ENCODE data around the gene PTPRG.

PTPRG gene

GRCh38 chr3:61957259-61957658 lies 395.9 kb downstream of the PTPRG start:
- TF ChIP-seq, protein P1, sequence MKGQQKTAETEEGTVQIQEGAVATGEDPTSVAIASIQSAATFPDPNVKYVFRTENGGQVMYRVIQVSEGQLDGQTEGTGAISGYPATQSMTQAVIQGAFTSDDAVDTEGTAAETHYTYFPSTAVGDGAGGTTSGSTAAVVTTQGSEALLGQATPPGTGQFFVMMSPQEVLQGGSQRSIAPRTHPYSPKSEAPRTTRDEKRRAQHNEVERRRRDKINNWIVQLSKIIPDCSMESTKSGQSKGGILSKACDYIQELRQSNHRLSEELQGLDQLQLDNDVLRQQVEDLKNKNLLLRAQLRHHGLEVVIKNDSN (IDR thresholded peaks at IDR 0.05): no peak
- TF ChIP-seq NFIC (IDR thresholded peaks at IDR 0.05) (no peak), CREB1 (IDR thresholded peaks at IDR 0.05; ENCODE audit: low read depth) (no peak), REST (IDR thresholded peaks at IDR 0.05; ENCODE audit: low read depth) (no peak), TCF12 (IDR thresholded peaks at IDR 0.05; ENCODE audit: low read depth) (no peak), EP300 (IDR thresholded peaks at IDR 0.05; ENCODE audit: borderline replicate concordance) (no peak), EGR1 (IDR thresholded peaks at IDR 0.05) (no peak)

DNA sequence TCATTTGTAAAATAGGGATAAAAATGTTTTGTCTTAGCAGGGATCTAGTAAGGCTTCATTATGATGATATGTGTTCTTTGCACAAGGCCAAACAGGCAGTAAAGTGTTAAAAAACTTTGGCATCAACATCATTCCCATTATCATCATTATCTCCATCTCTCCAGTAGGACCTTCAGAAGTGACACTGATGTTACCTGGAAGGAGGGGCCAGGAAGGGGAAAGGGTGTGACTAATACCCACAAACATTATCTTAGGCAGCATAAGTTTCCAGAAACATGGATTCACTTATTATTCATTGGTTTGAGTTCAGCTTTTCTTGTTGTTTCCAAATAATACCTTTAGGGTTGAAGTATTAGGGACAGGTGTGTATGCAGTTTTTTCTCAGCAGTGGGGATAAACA lies 399.6 kb downstream of the PTPRG start:
- TF ChIP-seq EGR1 (IDR thresholded peaks at IDR 0.05) (no peak), ZBTB7A (IDR thresholded peaks at IDR 0.05; ENCODE audit: low read depth) (no peak), TCF12 (IDR thresholded peaks at IDR 0.05; ENCODE audit: low read depth) (no peak), CEBPB (IDR thresholded peaks at IDR 0.05) (no peak), NFIC (IDR thresholded peaks at IDR 0.05) (no peak), REST (IDR thresholded peaks at IDR 0.05; ENCODE audit: low read depth) (no peak), TAF1 (IDR thresholded peaks at IDR 0.05; ENCODE audit: low read depth) (no peak)
- TF ChIP-seq, protein P1 (IDR thresholded peaks at IDR 0.05): no peak

DNA sequence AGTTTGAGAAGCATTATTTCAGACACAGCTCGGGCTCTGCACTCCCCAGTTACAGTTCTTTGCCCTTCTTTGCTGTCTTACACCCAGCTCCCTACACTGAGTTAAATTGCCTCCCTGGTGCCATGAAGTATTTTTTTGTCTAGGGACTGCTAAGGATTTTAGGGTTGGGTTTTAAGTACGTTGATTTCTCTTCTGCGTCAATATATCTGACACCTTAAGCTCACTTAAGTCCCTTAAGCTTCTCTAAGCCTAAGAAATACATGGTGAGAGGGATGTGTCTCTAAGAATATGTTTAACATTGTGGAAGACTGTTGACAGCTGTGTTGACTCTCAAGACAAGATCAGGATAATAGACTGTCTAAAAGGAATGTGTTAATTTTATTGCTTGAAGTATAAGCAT lies 400.5 kb downstream of the PTPRG start:
- TF ChIP-seq RAD21 (IDR thresholded peaks at IDR 0.05; ENCODE audit: low read depth): no peak
- TF ChIP-seq EGR1 (IDR thresholded peaks at IDR 0.05): no peak
- TF ChIP-seq YY1 (IDR thresholded peaks at IDR 0.05; ENCODE audit: low read depth): no peak
- no peak for TF ChIP-seq CEBPB (IDR thresholded peaks at IDR 0.05)
- TF ChIP-seq TCF12 (IDR thresholded peaks at IDR 0.05; ENCODE audit: low read depth): no peak
- TF ChIP-seq CREB1 (IDR thresholded peaks at IDR 0.05; ENCODE audit: low read depth): no peak
- no peak for TF ChIP-seq TEAD4 (IDR thresholded peaks at IDR 0.05)
- TF ChIP-seq, protein P2, sequence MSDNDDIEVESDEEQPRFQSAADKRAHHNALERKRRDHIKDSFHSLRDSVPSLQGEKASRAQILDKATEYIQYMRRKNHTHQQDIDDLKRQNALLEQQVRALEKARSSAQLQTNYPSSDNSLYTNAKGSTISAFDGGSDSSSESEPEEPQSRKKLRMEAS (IDR thresholded peaks at IDR 0.05): no peak
- TF ChIP-seq TAF1 (IDR thresholded peaks at IDR 0.05; ENCODE audit: low read depth): no peak
- TF ChIP-seq EP300 (IDR thresholded peaks at IDR 0.05; ENCODE audit: borderline replicate concordance): no peak
- no peak for TF ChIP-seq REST (IDR thresholded peaks at IDR 0.05; ENCODE audit: low read depth)
- TF ChIP-seq, protein P1 (IDR thresholded peaks at IDR 0.05): no peak
- TF ChIP-seq ZBTB7A (IDR thresholded peaks at IDR 0.05; ENCODE audit: low read depth): no peak
- no peak for TF ChIP-seq FOXM1 (IDR thresholded peaks at IDR 0.05; ENCODE audit: borderline replicate concordance, low read depth)
- no peak for TF ChIP-seq NFIC (IDR thresholded peaks at IDR 0.05)

DNA sequence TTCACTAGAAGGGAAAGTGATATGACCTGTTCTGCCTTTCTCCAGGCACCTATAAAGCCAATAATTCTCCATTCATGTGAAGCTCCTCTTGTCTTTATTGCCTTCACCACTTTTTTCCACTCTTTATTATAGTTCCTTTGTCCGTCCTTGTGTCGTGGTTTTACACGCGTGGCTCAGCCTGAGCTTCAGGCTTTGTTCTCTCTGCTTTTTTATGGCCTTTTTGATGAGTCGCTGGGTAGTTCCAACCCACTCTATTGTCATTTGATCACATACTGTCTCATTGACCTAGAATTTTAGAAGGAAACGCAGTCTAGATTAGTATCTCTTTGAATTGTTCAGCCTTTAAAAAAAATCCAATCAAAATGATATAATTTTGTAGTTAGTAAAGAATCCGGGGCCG lies 403.2 kb downstream of the PTPRG start:
- TF ChIP-seq TAF1 (IDR thresholded peaks at IDR 0.05; ENCODE audit: low read depth) (no peak), REST (IDR thresholded peaks at IDR 0.05; ENCODE audit: low read depth) (no peak), YY1 (IDR thresholded peaks at IDR 0.05; ENCODE audit: low read depth) (no peak), FOXM1 (IDR thresholded peaks at IDR 0.05; ENCODE audit: borderline replicate concordance, low read depth) (no peak), ZBTB7A (IDR thresholded peaks at IDR 0.05; ENCODE audit: low read depth) (no peak), CEBPB (IDR thresholded peaks at IDR 0.05) (no peak), CREB1 (IDR thresholded peaks at IDR 0.05; ENCODE audit: low read depth) (no peak), TCF12 (IDR thresholded peaks at IDR 0.05; ENCODE audit: low read depth) (no peak), NFIC (IDR thresholded peaks at IDR 0.05) (no peak), RAD21 (IDR thresholded peaks at IDR 0.05; ENCODE audit: low read depth) (no peak), TEAD4 (IDR thresholded peaks at IDR 0.05) (no peak)
- TF ChIP-seq, protein P1 (IDR thresholded peaks at IDR 0.05): no peak
